Hypothalamus (tissue), 51 donors: Measurements from ENCODE around the gene EPG5.
"Not testable (repeated sequence)": the region's sequence is repeated elsewhere in the genome, so short reads cannot be mapped to it uniquely, and the experiment has no call there.

Experiments
- DNase-seq, 51 donors: peaks; one replicate each; lab custom pipeline; 2025; lab: John Stamatoyannopoulos, UW

EPG5 gene

DNA sequence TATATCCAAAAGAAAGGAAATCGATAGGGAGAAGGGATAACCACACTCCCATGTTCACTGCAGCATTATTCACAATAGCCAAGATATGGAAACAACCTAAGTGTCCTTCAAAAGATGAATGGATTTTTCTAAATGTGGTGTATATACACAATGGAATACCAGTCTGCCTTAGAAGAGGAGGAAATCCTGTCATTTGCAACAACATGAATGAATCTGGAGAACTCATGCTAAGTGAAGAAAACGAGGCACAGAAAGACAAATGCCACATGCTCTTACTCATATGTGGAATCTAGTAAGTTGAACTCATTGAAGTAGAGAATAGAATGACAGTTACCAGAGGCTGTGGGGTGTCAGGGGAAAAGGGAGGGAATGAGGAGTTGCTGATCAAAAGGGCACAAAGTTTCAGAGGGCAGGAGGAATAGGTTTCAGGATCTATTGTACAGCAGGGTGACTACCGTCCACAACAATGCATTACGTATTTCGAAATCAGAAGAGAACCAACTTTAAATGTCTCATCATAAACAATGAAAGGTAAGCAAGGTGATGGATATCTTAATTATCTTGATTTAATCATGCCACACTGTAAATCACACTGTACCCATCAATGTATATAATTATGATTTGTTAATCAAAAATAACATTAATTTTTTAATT, 95.6 kb downstream of the EPG5 start:
- DNase-seq = no peak

- DNase-seq = no peak
Observed at GRCh38 chr18:45870419-45870818, 96.7 kb downstream of the EPG5 start.

- DNase-seq = no peak
Observed at GRCh38 chr18:45865466-45865865, 101.7 kb downstream of the EPG5 start.

- DNase-seq = no peak
Observed at GRCh38 chr18:45864081-45864480, 103.0 kb downstream of the EPG5 start.

GRCh38 chr18:45863469-45863868, 103.7 kb downstream of the EPG5 start:
- DNase-seq = no peak

DNA sequence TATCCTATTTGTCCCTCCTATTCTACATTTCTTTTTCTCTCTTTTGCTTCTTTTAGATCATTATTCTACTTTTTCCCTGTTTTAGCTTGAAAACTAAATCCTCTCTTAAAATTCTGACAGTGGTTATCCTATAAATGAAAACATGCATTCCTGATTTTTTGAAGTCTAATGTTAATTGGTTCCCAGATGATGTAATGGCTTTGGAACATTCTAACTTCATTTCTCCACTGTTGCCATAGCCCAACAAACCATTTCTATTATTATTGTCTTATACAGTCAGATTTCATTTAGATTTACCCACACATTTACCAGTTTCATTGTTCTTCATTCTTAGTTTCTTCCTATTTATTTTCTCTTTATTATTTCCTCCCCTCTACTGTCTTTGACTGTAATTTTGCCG, 105.2 kb downstream of the EPG5 start:
- no peak for DNase-seq

DNA sequence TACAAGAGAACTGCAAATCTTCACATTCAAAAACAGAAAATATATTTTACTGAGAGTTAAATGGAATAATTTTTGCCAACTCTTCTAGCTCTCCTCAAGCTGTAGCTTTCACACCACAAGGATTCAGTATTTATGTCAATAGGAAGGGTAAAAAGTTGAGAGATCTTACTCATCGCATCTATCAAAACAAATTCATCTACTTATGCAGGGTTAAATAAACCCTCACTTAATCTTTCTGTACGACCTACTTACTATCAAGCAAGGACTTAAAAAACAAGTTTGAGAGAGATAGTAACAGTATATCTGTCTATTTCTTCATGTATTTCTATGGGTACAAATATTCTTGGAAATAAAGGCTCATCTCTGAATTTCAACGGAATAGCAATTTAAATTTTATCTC, 106.2 kb downstream of the EPG5 start:
- no peak for DNase-seq

GRCh38 chr18:45860492-45860891, 106.6 kb downstream of the EPG5 start:
- DNase-seq = no peak

DNA sequence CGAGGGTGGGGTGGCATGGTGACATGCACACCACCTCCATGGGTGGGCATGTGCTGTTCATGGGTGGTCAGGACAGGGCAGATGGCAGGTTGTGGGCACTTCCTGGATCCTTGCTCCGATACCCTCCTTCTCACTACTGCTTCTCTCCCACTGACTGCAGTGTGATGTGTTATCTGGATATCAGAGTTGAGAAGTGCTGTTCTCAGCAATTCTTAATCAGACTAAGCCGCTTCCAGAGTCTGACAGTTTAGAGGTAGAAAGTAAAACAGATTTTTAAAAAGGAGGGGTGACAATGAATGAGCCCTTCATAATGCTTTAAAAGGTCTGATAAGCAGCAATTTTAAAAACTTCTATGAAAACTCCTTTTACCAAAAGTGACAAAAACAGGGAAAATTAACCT, 107.8 kb downstream of the EPG5 start:
- DNase-seq = no peak

- no peak for DNase-seq
Observed at GRCh38 chr18:45856531-45856930, 110.6 kb downstream of the EPG5 start.

DNA sequence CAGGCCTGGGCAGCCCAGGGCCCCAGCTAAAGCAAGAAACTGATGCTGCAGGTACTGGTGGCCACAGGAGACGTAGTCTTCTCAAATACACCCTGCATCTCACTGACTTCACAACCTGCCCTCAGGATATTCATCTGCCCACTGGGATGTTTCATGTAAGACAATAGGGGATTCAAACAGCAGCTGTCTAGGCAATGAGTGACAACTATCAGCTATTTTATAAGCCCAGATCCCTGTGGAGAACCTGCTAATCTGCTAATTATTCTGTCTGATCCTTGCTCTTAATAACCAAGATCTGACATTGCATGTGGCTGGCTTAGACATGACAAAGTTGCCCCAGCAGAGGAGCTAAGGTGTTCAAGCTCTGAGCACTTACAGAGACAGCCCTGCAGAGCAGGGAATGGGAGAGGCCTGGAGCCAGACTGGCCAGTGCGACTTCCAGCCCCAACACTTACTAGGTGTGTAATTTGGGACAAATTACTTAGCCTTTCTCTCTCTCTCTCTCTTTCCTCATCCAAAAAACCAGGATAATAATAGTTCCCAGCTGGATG, 113.0 kb downstream of the EPG5 start:
- no peak for DNase-seq

- no peak for DNase-seq
Observed at GRCh38 chr18:45852631-45853030, 114.5 kb downstream of the EPG5 start.

DNA sequence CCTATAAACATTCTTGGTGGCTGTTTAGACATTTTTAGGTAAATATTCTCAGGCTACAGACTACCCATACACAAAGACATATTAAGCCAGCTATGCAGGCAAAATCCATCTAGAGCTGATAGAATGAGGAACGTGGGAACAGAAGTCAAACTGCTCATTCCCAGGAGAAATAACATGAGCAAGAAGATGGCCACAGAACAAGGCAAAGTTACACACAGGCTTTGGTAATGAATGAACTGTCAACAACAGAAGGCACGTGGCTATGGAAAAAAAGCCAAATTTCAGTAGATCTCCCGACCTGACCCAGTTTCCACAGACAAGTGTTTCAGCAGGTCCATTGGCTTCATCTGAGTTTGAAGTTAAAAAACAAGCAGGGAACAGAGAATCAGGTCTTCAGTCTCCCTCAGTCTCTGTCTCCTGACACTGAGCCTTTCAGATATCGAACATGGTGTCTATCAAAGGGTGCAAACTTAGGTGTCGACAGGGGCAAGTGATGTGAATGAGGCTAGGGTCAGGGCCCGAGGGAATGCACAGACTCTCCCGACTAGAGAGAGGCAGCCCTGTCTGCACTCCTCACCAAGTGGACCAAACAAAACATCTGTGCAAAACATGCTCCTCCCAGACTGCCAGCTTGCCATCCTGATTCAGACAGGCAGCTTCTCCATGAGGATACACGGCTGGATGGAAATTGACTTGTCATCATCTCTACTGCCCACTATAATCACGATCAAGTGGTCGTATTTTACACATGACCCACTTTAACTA, 115.8 kb downstream of the EPG5 start:
- no peak for DNase-seq

DNA sequence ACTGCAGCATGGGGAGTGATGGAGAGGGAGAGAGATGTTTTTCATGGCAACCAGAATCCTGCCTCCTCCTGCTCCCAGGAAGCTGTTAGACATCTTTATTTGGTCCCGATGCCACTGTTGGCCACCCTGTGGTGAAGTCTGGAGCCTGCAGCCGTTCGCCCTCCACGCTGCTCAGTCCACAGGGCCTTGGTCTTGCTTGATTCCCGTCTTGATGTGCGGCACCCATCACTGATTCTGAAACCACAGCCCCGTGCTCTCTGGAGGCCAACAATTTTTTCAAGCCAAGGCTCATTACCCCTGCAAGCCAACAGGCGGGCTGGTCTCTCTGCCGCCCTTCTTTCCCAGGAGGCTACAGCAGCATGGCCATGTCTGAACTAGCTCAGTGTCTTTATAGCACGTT, 117.1 kb downstream of the EPG5 start:
- no peak for DNase-seq

- DNase-seq = no peak
Observed at GRCh38 chr18:45849529-45849928, 117.6 kb downstream of the EPG5 start.

DNA sequence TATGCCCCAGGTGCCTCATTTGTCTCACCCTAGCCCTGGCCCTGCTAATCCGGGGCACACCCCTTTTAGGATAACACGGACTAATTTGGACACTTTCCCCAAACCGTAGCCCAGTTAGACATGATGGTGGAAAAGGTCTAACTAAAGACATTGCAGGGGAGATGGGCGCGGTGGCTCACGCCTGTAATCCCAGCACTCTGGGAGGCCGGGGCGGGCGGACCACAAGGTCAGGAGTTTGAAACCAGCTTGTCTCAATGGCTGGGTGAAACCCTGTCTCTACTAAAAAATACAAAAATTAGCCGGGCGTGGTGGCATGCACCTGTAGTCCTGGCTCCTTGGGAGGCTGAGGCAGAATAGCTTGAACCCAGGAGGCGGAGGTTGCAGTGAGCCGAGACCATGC, 118.5 kb downstream of the EPG5 start:
- DNase-seq = not testable (repeated sequence)

- DNase-seq = no peak
Observed at GRCh38 chr18:45847119-45847518, 120.0 kb downstream of the EPG5 start.

GRCh38 chr18:45845410-45845809, 121.7 kb downstream of the EPG5 start:
- DNase-seq = no peak

DNA sequence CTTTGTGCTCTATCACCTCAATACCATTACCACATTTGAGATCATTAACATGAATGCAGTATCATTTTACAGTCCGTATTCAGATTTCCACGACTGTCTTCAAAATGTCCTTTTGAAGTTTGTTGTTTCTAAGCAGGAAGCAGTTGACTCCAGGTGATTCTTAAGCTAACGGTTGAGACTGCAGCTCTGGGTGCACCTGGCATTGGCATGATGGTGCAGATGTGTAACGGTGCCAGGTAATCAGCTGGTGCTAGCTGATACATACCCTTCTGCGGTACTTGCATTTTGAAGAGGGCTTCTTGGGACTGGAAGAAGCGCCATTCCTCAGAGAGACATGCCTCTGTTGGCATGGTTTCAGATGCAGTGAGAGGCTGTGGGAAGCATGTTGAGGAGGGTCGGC, 122.2 kb downstream of the EPG5 start:
- DNase-seq = no peak

GRCh38 chr18:45843019-45843418, 124.1 kb downstream of the EPG5 start:
- DNase-seq = no peak

DNA sequence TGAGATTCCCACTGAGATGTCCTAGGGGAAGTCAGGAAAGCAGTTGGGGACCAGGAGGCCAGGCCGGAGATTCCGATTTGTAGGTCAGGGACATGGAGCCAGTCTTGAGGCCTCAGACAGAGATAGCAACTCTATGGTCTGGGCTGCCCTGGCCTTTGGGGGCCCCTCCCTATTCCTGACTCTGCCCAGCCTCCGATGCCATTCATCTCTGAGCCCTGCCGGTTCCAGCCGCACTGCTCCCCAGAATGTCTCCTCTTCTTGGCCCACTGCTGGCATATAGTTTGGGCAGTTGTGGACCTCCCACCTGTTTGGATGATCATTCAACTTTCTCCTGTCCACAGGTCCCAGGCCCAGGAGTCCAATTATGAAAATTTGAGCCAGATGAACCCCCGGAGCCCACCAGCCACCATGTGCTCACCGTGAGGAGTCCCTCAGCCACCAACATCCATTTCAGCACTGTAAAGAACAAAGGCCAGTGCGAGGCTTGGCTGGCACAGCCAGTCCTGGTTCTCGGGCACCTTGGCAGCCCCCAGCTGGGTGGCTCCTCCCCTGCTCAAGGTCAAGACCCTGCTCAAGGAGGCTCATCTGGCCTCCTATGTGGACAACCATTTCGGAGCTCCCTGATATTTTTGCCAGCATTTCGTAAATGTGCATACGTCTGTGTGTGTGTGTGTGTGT, 125.2 kb downstream of the EPG5 start:
- no peak for DNase-seq
